ENCODE data around the gene EPS8L1.
A peak's percentile ranks its signal among the peaks of the same experiment; 100 is the strongest.

The EPS8L1 gene

GRCh38 chr19:55117663-55118391 is 42.2 kb downstream of the EPS8L1 start:
- peak; percentile 96 for DNase-seq

- DNase-seq = no peak
These were observed 42.8 kb downstream of the EPS8L1 start for GRCh38 chr19:55118401-55118991.

GRCh38 chr19:55119053-55119452 is 43.4 kb downstream of the EPS8L1 start:
- peak; percentile 32 for DNase-seq

GRCh38 chr19:55131421-55131820 is 55.8 kb downstream of the EPS8L1 start:
- no peak for DNase-seq

- DNase-seq = no peak
These were observed 56.9 kb downstream of the EPS8L1 start for GRCh38 chr19:55132453-55133129.

- DNase-seq = no peak
These were observed 58.2 kb downstream of the EPS8L1 start for GRCh38 chr19:55133639-55134444.

GRCh38 chr19:55134736-55135135 is 59.1 kb downstream of the EPS8L1 start:
- DNase-seq = no peak

- no peak for DNase-seq
These were observed 60.9 kb downstream of the EPS8L1 start for GRCh38 chr19:55136399-55137102.
